ENCODE results near the gene TMEM72.

- TF ChIP-seq POLR2A (IDR thresholded peaks at IDR 0.05) (no peak), POLR2AphosphoS5 (IDR thresholded peaks at IDR 0.05; ENCODE audit: insufficient read depth in 1 of 2, low read depth in 1 of 2) (no peak)
- TF ChIP-seq, protein P1, sequence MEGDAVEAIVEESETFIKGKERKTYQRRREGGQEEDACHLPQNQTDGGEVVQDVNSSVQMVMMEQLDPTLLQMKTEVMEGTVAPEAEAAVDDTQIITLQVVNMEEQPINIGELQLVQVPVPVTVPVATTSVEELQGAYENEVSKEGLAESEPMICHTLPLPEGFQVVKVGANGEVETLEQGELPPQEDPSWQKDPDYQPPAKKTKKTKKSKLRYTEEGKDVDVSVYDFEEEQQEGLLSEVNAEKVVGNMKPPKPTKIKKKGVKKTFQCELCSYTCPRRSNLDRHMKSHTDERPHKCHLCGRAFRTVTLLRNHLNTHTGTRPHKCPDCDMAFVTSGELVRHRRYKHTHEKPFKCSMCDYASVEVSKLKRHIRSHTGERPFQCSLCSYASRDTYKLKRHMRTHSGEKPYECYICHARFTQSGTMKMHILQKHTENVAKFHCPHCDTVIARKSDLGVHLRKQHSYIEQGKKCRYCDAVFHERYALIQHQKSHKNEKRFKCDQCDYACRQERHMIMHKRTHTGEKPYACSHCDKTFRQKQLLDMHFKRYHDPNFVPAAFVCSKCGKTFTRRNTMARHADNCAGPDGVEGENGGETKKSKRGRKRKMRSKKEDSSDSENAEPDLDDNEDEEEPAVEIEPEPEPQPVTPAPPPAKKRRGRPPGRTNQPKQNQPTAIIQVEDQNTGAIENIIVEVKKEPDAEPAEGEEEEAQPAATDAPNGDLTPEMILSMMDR (IDR thresholded peaks at IDR 0.05) = no peak
Measured at GRCh38 chr10:44949127-44949802, 38.1 kb downstream of the TMEM72 start.

Measured in vagina (tissue), 2 donors.